Skin of body (tissue), 2 donors: ENCODE data around the gene CBX4. TPM values are rescaled to one million over a fixed set of nuclear protein-coding genes. Genes with fewer than 3 reads are reported as not detected.

Experiments
- DNase-seq: peaks from one replicate; lab custom pipeline; 2025; lab: John Stamatoyannopoulos, UW
- total RNA-seq: library from RNA; depleted of rRNA; stranded (reverse); fragments of >200 nt; gene quantifications from one replicate; pipeline ENCODE4 v1.2.3, GENCODE V29; 2014

CBX4 gene
- total RNA-seq, 1 donor from 2014 or later: 13.7 TPM

DNA sequence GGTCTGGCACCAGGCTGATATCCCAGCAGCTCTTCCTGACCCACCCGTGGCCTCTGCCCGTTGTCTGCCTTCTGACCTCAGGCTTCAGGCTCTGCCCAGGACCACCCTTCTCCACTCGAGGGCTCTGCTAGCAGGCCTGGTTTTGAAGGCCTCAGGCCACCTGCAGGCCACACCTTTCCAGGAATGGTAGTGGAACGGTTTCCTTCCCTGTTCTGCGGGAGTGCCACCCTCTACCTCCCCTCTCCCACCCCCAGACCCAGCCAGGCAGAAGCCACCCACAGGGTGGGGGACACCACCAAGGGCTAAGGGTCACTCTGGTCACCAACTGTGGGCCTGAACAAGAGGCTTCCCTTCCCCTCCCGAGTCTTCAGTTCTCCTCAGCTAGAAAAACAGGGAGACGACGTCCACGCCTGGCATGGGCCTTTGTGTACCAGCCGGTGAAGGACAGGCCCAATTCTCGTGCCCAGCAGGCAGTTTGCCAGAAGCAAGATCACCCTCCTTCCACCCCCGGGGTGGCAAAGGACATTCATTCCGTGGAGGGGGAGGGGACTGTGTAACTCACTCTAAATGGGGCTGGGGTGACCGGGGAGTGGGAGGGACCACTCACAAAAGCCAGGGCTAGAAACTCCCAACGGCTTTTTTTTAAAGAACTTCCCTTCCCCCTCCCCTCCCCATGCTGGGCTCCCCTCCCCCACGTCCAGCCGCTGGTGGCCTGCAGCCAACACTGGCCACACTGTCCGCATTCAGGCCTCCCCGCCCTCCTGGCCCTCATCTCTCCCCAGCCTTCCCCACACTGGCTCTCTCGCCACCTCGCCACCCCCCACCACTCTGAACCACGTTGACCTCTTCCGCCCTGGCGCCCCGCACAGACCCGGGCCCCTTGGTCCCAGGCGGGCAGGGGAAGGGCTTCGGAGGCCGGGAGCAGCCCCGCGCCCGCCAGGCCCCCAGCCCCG is 7.7 kb downstream of the CBX4 start:
- DNase-seq: peak; percentile 32

DNA sequence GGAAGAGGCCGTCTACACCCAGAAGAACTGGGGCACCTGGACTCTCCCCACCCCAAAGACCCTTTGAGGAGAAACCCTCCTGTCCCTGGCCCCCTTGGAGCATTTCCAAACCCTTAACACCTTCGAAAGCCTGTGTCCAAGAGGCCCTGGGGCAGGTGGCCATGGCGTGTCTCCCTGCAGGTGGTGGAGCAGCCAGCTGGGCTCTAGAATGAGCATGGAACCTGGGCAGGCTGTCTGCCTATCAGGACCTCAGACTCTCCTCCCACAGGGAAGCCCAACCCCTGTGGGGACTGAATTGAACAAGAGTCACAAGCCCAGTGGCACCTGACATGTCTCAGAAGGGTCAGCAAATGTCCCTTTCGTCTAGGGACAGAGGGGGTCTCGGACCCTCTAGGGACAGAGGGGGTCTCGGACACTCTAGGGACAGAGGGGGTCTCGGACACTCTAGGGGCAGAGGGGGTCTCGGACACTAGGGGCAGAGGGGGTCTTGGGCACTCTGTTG is 8.4 kb downstream of the CBX4 start:
- DNase-seq: no peak

DNA sequence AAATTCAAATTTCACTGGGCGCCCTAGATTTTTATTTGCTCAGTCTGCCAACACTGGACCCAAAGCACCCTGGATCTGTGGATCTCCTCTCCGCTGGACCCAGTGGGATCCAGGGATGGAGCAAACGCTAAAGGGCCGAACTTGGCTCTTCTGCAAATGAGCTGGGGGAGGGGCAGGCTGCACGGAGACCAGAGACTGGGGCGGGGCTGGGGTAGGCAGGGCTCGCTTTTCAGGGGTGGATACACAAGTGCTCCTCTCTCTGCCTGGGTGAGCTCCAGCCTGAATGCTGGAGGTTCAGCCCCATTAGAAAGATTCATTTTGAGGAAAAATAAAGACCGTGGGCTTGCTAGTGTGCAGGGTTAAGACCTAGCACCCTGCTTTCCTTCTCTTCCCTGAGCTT is 8.9 kb downstream of the CBX4 start:
- no peak for DNase-seq

DNA sequence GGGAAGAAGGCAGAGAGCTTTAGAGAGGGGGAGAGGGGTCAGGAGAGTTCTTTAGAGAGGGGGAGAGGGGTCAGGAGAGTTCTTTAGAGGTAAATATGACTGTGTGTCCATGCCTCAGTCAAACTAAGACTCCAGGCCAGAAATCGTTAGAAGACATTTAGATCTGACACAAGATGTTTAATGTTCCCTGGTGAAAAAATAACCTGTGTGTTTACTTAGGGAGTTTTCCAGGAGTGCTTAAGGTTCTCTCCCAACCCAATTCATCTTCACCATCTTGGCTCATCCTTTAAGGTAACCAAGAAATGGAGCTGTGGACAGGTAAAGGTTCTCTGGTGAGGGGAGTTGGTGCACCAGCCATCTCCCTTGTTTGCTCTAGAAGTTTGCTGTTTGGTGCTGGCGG is 9.8 kb downstream of the CBX4 start:
- no peak for DNase-seq

DNA sequence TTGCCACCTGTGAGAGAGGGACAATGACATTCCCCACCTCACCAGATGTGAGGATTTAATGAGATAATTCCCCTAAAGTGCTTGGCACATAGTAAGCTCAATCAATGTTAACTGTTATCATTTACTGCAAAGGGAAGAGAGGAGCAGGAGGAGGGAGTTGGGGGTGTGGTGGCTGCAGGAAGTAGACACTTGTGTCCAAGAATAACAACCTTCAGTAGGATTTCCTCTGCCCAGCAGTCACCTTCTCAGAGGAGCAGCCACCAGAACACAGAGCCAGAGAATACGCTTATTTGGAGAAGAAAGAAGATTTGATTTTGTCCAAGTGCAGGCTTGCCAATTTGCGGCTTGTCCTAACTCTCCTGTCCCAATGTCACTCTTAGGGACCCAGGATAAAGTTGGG is 10.2 kb downstream of the CBX4 start:
- no peak for DNase-seq

DNA sequence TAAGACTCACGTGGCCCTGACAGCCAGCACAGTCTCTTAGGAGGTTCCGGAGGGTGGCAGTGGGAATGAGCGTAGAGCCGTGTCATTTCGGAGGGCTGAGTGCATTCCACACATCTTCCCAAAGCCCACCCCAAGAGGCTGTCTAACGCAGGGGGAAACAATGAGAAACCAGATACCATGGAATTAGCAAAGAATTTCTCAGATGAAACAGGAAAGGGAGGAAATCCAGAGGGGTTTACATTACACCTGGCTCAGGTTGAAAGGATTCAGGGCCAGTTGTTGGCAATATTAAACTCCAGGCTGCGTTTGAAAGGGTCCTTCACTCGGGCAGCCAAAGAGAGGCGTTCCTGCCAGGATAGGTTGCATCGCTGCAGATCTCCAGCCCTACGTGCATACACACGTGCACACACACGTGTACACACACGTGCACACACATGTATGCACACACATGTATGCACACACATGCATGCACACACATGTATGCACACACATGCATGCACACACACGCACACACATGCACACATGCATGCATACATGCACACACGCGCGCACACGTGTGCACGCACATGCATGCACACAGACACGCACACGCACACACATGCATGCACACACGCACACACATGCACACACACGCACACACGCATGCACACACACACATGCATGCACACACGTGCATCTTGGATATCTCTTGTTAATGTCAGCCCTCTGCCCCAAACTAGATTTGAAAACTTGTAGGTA is 12.2 kb downstream of the CBX4 start:
- no peak for DNase-seq

DNA sequence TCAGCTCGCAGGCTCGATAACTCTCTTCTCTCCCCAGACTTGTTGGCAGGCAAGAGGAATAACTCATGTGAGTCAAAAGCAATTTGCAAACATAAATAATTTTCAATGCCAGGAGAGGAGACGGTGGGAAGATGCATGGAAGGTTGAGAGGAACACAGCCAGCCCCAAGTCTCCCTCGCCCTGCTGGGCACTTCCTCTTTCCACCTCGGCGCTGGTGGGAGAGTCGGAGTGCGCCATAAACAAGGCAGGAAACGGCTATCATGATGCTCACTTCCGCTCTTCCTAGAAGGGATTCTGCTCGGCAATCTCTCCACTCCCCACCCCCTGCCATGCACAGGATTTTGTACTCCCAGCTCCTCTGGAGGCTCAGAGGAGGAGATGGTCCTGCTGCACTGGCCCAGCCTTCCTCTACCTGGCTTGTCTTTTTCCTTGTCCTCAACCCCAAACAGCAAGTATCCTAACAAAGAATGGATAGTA is 13.0 kb downstream of the CBX4 start:
- no peak for DNase-seq

DNA sequence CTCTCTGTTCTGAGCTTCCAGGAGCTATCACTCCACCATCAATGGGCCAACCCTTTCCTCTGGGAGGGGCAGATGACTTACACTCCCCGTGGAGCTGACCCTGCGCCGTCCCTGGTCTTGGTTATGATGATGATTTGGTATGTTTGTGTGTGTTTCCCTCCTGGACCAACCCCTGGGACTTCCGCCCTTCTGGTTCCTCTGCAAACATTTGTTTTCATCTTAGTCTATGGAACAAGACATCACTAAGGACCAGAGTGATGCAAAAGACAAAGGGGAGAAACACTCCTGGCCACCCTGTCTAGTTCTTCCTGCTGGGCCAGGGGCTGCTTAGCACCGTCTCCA is 13.7 kb downstream of the CBX4 start:
- no peak for DNase-seq

DNA sequence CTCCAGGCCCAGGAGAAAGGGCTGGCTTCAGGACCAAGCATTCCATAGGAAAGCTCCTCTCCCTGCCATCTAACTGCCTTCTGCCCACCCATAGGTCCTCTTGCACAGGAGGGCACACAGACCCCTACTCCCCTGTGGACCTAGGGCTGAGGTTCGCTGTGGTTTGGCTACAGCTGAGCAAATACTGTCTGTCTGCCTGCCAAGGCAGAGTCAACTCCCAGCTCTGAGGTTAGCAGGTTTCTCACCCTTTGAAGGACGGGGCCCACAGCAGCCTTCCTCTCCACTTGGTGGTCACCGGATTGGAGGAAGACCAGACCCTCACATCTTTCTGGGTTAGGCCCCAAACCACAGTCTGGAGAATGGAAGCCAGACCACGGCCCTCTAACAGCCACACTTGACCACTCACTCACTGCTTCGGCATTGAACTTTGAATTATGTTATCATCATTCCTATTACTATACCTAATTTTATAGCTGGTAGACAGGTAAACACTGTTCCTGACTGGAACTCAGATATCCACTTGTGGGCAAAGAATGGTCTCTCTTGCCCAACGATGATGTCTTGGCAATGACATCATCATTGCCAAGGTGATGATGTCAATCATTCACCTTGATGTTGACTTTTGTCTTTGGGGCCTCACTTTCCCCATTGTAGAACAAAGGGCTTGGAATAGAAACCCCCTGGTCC is 14.2 kb downstream of the CBX4 start:
- DNase-seq: no peak

DNA sequence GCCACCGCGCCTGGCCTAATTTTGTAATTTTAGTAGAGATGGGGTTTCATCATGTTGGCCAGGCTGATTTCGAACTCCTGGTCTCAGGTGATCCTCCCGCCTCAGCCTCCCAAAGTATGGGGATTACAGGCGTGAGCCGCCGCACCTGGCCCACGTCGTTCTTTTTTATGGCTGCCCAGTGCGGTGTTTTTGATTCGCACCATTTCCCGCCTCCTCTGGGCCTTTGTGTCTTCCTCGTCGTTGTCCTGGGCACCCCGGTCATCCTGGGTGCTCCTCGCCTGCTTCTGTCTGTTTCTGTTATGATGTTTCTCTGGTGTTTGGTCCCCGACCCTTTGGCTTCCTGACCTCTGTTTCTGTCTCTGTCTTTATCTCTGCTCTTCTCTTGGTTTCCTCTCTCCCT is 15.0 kb downstream of the CBX4 start:
- no peak for DNase-seq

DNA sequence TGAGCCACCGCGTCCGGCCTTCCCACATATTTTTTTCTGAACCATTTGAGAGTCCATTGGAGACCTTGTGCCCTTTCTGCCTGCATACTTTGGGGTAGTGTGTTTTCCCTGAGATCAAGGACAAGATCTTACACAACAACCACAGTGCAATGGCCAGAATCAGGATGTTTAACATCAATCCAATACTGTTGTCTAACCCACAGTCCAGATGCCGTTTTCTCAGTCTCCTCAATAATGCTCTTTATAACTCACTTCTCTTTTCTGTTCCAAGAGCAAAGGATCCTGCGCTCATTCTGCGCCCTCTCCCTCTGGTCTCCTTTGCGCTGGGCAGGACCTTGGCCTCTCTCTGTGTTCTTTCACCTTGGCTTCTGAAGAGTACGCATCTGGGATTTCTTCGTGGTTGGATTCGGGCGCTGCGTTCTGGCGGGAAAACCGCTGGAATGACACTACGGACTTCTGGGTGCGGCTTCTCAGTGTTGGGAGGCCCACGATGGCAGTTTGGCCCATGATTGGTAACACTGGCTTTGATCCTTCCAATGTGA is 16.6 kb downstream of the CBX4 start:
- DNase-seq: no peak

DNA sequence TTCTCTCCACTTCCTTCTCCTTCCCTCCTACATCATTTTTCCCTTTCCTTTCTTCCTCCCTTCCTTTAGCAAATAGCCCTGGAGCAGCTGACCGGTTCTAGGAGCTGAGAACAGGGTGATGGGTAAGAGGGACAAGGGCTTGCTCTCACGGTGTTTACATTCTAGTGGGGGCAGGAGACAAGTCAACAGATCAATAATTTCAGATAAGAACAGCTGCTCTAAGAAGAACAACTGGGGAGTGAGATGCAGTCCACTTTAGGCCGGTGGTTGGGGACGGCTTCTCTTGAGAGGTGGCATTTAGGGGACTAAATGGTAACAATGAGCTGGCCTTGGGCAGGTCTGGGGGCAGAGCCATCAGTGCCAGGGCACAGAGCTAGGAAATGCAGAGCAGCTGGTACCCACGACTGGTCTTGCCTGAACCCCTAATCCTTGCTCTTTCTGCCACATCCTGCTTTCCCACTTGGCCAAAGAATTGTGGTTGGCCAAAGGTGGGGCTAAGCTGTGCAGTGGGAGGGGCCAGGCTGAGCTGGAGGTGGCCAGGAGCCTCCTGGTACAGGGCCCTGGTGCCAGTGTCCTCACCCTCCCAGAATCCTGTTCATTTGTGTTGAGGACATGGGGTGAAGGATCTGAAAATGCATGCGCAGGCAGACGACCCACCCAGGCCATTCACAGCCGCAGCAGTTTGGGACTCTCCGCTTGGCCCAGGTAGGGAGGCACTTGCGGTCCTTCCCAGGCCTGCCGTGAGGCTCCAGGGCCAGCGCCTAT is 17.7 kb downstream of the CBX4 start:
- no peak for DNase-seq

DNA sequence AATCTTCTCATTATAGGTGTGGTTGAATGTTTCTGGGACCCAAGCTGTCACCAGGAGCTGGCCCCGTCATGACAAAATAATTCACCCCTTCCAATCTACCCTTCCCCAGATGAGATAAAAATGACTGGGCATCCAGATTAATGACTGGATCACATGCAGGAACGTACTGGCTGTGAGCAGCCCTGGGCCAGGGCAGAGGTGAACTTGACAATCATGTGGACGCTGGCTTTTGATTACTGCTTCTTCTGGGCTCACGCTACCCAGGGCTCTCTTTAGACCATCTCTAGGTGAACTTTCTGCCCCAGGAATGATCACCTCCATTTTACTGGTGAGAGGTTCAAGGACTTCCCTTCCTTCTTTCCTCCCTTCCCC is 18.3 kb downstream of the CBX4 start:
- no peak for DNase-seq

DNA sequence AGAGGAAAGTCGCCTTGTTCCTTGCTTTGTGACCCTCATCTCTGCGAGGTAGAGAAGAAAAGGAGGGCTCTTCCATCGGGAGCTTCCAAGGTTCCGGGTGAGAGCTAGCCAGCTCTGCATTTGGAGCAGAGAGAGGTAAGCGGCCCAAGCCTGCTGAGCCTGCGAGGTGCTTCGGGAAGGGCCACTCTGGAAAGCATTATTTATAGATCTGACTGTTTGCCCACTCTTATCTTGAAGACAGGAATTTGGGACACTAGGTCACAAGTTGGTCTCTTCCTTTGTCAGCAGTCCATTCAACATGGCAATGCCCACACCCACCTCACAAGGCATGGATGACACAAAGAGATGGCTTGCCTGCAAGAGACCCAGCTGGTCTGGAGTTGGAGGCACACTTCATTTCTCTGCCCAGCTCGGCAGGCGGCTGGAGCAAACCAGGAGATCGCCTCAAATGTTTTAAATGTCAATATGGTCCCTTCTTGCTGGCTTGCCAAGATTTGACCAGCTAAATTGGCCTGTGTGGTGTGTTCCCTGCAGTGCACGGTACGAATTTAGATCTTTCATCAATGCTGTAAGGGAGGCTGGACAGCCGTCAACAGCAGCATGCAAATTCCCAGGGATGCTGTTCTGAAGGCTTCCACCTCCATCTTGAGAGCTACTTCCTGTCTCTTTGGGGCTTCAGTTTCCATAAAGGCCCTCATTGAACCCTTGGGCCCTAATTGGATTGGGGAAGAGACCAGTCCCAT is 19.5 kb downstream of the CBX4 start:
- DNase-seq: no peak

DNA sequence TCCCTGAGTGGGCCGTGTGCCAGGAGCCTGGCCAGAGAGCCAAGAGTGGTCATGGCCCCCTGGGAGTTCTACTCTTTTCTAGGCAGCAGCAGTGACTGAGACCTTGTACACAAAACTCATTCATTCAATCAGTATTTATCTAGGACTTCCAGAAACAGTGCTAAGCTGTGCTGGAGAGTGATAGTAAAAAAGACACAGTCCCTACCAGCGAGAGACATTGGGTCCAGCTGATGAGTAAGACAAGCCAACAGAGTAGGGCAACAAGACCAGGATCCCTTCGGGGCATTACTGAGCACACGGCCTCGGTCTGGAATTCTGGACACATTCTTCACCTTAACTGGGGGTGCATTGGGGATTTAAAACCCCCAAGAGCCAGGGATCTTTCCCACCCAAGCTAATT is 20.2 kb downstream of the CBX4 start:
- DNase-seq: no peak

DNA sequence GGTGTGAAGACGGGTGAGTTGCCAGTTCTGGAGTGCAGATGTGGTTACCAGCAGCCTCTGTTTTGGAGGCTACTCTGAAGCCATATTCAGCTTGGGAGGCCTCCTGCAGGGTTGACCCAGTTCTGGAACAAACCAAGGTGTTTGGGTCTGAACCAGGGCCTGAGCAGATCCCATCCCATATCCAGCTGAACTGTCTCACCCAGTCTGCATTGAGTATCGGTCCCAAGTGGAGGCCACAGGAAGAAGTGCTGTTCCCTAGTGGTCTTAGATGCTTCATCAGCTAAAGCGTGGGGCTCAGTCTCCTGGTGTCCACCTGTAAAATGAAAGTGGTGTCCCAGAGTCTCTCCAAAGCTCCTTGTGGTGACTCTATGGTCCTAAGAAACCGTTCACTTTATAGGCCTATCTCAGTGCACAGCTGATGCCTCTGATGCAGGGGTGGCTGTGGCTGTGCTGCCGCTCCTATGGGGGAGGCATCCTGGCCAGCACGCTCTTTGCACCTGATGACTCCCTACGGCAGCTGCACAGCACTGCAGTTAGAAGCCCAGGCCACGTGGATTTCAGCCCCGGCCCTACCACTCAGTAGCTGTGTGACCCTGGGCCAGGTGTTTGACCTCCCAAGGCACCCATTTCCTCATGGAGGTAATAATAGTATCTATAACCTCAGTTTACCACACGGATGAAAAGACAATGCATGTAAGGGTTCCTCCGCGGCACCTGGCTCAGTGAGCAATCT is 21.0 kb downstream of the CBX4 start:
- DNase-seq: no peak

DNA sequence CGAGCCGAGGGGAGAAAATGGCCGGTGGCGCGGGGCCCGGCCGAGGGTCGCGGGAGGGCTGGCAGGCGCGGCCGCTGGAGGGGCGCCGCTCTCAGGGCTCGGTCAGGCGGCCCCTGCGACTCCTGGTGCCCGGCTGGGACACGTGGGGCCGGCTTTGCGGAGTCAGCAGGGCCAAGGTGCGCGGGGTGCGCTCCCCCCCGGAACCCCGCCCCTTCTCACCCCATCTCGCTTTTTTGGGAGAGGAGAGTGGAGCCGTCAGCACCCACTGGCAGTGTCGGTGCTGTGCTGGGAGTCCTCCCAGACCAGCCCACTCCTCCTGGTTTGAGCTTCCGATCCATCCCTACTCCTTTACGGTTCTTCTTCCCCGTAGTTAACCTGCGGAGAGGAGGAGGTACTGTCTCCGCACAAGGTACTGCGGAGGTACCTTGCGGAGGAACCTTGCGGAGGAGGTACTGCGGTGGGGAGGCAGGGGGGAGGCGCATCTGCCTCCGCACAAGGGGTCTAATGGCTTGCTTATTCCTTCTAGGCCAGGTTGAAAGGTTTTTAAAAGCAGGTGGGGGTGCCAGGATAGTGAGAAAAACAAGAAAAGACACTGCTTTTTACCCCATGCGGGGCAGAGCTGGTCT is 23.3 kb downstream of the CBX4 start:
- no peak for DNase-seq

DNA sequence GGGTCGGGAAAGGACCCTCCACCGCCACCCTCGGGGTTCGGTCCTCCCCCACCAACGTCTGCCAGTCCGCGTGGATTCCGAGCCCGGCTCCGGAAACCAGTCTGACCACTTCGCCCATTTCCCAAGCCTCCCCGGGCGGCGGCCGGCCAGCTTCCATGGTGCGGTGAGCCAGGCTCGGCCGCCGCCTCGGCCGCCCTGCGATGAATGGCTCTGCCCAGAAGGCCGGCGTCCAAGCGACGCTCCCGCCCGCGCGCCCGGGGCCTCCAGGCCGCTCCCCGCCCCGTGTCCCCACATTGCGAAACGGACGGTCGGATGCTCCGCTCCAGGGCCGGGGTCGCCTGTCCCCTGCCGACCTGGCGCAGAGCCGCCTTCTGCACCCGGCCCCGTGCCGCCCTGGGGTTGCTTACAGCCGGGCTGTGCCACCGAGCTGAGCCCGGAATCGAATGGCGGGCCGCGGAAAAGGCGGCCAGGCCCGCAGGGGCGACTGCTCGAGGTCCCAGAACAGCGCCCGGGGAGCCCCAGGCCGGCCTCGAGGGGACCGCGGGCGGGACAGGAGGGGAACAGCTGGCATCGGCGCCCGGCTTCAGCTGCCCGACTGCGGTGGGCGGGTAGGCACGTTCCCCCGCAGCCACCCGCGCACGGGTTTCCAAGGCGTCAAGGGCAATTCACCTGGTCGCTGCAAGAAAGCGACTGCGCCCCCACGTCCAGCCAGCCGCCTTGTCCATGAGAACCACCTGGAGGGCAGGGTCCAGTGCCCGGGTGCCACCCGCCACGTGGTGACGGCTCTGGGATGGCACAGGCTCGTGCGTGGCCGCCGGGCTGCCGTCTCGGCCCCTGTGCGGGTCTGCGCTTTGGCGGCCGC is 24.0 kb downstream of the CBX4 start:
- DNase-seq: no peak
